Glomerular visceral epithelial cell (primary cell): ENCODE measurements around the gene DCN.
A peak's percentile ranks its signal among the peaks of the same experiment; 100 is the strongest.

Source experiments
- DNase-seq: peaks from one replicate; pipeline ENCODE4 v3.0.0-alpha.2; 2016; ENCODE audit errors: extremely low spot score

Gene DCN

DNA sequence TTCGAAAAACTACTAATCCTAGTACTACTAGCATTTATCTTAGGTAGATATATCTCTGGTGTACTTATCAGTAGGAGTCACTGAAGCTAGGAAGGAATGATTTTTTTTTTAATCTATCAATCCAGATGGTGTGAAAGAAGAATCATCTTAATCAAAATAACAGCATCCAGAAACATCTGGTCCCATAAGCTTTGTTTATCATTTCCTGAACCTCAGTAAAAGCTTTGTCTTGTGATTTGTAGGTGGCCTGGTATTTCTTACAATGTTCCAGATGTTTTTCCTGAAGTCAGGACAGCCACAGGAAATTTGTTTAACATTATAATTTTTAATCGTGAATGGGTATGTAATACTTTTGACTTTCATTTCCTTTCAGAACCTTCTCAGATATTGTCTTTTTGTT lies 43.3 kb downstream of the DCN start:
- no peak for DNase-seq

DNA sequence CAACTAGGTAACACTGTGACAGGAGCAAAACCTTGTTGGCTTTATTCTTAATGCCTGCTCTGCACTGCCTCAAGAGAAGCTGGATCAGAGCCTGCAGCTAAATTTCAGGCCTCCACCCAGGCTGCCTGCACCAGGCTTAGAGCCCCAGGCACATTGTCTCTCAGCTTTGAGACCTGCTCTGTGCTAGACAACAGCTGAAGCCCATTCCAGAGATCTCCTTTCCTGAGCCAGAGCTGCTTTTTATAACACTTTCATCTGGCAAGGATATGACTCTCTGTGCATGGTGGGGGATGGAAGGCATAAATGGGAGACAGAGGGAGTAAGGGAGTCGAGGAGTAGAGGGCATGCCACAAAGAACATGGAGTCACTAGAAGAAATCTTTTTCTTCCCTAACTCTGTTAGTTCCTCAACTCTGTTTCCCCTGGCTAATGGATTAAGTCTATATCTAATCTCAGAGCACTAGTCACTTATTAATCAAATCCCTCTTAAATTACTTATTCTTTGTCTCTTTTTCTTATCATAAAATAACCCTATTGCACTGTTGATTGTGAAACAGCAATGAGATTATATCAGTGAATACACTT lies 44.2 kb downstream of the DCN start:
- no peak for DNase-seq

DNA sequence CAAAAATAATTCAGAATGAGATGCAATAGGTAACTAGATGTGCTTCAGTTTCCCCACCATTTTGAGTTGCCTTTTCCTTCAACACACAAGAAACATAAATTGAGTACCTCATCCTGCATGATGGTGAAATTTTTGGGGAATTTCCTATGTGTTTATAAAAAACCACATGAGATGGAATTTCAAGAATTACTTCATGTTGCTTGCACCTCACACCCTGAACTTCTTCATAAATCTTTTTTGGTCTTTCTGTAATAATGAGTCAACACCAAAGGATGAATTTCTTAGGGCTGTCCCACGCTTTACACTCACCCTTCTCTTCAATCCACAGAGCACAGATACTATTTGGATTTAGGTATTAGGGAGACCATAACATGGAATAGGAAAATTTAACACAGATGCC lies 48.7 kb downstream of the DCN start:
- DNase-seq: peak; percentile 59

DNA sequence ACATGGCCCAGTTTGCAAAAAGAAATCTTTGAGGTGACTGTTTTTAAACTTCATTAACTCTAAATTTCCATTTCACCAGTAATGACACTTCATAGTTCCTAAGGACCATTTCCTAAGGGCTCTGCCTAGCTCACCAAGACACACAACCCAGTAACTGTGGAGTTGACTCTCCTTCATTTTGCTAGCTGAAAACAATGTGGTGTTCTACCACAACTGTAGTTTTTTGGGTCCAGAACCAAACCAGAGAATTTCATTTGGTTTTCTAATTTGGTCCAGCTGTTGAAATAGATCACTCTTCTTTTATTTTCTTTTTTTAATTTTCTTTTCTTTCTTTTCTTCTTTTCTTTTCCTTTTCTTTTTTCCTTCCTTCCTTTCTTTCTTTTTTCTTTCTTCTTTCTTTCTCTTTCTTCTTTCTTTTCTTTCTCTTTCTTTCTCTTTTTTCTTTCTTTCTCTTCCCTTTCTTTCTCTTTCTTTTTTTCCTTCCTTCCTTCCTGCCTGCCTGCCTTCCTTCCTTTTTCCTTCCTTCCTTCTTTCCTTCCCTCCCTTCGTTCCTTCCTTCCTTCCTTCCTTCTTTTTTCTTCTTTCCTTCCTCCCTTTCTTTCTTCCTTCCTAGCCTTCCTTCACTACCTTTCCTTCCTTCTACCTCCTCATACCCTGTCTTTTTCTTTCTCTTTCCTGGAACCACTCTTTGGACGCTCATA lies 52.8 kb downstream of the DCN start:
- DNase-seq: no peak

DNA sequence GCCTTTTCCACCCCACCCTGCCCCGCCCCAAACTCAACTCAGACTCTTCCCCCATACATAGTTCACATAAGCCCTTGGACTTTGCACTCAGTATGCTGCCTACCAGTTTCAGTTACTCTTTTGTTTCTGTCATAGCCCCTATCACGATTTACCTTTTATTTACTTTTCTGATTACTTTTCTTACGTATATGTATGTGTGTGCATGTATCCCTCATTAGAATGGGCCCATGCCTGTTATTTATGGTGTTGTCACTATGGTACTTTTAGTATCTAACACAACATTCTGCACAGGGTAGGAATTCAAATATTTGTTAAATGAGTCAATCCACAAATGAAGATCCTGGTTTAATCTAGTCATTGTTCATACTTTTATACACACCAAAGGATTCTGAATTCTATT lies 54.9 kb downstream of the DCN start:
- peak; percentile 44 for DNase-seq

DNA sequence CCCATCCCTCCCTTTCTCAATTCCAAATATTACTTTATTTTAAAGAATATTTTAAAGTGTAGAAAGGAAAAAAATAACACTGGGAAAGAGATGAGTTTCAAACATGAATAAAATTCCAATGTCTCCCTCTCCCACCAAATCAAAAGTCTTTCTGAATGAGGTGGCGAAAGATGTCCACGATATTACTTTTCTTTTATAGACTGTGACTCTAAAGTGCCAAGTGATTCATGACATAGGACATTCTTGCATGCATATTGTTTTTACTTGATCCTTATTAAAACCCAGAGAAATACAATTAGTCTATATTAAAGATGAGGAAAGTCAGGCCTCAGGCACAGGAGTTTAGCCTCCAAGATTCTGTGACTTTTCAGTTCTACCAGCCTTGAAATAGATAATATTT lies 55.3 kb downstream of the DCN start:
- DNase-seq: peak; percentile 11

DNA sequence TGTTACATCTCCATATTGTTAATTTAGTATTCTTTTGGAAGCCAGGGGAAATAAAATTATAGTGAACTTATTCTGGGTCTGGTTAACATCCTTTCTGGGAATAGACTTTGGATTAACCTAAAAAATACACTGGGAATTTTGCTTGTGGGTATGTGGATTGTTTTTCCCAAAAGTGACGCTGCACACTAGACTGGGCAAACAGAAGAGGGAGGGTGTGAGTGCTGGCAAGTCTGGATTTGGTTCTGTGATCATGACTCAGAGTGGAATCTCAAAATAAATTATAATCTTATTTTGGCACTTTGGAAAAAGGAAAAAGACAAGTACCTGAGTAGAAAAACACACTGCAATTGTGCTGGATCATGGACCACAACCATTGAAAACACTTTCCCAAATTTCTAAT lies 56.1 kb downstream of the DCN start:
- no peak for DNase-seq

DNA sequence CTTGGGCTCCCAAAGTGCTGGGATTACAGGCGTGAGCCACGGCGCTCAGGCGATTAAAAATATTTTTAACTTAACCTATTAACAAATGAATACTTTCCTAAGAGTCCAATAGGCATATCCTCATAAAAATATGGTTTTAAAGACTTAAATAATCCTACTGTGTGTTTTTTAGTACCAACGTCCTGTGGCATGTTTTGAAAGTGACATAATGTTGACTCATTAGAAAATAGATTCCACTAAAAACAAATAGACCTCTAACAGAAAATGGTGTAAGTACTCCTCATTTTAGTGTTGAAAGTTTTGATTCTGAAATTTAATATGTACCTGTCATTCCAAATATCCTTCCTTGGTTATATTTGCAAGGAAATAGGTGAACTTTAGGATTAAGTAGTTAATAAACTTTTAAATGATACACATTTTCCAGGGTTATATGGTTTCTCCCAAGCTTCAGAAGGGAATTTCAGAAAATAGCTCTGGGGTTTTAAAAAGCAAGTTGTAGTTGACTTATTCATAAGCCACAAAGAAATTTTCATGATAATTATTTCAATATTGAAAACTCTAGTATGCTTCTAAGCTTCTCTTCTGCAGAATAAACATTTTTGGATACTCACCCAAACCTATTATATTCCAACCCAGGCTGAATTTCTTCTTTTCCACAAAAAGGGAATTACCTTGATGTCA lies 59.2 kb downstream of the DCN start:
- no peak for DNase-seq

DNA sequence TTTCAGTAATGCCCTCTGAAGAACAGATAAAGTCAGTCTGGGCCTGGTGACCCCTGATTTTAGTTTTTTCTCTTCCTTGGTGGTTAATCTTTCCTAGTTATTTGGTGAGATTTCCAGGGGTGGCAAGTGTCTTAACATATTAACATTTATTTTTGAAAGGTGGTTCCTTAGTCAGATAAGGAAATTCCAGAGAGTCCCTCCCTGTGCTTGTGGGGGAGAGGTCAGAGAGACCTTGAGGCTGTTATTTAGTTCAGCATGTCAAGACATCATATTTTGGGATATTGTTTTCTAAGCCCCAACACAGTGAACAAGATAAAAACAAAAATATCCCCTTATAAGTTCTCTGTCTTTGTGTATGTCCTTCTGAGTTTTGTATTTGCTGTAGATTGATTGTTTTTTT lies 61.8 kb downstream of the DCN start:
- no peak for DNase-seq

DNA sequence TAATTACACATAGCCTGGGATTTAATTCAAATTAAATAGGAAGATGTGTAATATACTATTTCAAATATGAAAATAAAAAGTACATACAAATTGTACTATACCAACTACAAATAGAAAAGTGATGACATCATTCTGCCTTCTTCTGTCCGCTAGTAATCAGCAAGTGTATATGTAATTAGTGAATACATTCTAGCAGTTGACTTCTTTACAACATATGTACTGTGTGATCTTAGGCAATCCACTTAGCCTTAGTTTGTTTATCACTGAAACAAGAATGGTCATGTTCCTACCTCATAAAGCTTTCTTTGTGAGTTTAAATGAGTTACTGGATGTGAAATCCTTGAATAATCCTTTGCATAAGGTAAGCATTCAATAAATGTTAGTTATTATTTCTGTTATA lies 63.5 kb downstream of the DCN start:
- DNase-seq: no peak

DNA sequence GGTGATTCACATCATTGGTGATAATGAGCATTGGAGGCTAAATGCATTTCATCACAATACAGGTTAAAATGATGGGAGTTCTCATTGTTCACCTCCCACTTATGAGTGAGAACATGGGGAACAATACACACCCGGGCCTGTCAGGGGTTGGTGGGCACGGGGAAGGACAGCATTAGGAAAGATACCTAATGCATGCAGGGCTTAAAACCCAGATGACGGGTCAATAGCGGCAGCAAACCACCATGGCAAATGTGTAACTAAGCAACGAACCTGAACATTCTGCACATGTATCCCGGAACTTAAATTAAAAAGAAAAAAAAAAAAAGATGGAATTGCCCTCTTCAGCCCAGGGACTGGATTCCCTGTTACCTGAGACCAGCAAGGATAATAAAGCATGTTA lies 69.0 kb downstream of the DCN start:
- peak; percentile 71 for DNase-seq

DNA sequence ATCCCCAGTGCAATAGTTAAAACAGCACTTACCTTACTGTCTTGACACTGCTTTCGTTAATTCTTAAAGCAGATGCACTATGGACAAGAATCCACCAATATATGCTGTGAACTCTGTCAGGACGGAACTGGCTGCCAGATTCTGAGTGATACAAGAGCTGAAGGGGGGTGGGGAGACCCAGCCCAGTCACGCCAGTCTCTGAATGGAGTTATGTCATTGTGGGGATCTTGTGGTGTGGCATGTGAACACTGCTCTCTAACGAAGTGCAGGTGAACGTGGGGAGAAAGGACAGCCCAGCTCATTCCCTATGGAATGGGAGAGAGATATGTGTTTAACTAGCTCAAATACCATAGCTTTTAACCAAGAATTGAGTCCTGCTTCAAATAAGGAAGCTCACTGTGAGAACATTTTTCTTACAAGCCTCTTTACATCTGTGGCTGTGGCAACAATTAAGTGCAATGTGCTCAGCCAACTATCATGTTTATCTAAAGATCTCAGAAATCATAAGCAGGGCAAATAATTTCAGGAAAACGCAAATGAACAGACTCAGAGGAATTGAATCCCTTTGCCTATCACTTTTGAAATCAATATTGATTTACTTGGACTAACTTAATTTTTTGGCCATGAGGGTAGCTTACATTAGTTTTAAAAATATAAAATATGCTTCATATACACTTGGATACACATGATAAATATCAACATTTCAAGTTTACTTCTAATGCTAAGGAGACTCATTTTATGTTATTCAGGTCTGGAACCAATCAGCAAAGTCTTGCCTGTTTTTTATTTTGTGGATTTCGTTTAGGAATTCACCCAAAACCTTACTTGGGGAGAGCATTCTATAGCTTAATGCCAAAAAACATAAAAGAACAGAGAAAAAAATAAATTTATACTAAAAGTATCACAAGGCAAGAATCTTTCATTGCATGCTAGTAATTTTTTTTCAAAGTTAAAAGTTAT lies 71.0 kb downstream of the DCN start, which contains the start of gene LUM:
Gene LUM (minus strand): TSS at position 129 of the 960 bp plus-strand sequence. CDS start 2,515 bp downstream, outside the sequence.
- peak; percentile 90 for DNase-seq

DNA sequence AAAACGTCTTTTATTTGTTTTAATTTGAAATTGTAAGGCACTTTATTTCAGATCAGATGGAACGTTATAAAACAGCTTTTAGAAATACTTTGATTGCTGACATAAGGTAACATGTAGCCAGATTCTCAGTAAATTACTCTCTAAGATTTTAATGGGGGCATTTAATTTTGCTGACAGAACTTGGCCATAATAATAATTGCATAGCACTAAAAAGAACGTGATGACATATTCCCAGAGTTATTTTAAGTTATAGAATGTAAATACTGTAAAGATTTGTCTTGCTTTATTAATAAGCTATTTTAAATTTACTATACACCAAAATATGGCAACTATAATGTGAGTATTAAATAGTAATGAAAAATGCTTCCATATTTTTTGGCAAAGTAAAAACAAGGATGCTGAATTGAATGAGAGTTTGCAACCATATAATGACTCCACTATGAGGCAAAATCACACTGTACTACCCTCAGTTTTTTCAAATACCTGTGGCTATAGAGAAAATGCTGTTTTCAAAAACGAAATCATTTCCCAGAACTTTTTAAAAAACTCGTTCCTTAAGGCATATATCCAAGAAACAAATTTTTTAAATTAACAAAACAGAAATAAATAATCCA lies 72.2 kb downstream of the DCN start:
- no peak for DNase-seq

DNA sequence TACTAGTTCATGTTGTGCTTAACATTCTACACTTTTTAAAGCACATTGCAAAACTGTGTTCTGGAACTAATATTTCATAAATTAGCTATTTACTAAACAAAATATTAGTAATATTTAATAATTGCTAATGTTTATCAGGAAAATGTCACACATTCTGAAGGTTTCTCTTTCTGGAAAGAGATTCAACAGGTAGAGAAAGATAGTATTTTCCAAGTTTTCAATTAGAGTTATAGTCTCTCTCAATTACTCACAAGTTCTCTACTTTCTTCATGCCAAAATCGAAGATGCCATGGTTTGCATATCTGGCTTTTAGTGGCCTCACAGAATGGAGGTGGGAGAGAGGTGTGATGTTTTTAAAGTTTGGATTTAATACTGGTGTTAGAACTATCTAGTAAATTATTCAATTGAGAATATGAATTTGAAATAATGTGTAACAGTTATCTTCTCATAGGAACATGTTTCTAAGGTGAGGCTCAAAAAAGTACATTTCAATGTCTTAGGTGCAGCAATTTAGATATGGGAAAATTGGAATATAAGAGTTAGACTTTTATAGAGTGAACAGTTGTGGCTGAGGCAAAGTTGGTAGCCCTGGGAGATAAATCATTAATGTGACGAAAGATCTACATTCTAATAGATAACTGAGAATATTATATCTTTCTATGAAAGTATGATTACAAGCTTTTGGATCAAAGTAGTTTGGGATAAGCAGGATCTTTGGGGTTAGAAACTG lies 72.9 kb downstream of the DCN start:
- no peak for DNase-seq

DNA sequence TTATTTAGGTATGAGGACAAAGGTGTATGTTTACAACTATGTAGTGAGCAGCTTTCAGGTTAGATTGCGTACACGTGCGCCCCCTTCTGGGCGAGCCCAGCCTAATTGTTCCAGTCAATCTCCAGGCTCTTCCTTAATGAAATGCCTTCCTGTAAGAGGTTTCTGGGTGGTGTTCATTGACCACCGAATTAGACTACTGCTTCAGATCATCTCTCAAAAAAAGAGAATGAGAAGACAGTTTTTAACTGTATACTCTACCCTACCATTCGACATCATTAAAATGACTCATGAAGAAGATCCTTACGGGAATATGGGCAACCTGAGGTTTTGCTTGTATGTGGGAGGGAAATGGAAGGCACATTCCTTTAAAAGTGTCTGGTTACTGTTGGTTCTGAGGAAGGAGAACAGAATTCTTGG lies 73.5 kb downstream of the DCN start:
- DNase-seq: peak; percentile 77

DNA sequence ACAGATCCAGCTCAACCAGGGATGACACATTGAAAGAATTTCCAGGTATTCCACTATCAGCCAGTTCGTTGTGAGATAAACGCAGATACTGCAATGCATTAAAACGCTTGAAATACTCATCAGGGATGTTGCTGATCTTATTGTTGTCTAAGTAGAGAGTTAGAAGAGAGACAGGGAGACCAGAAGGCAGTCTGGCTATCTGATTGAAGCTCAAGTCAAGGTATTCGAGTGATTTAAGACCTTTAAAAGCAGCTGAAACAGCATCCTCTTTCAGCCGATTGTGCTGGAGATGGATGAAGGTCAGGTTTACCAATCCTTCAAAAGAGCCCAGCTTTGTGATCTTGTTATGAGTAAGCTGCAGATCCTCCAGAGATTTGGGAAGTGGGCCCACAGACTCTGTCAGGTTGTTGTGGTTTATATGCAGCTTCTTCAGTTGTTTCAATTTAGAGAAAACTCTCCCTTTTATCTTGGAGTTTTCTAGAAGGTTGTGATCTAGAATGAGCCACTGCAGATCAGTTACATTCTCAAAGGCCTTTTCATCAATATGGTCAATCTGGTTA lies 74.3 kb downstream of the DCN start:
- DNase-seq: no peak

DNA sequence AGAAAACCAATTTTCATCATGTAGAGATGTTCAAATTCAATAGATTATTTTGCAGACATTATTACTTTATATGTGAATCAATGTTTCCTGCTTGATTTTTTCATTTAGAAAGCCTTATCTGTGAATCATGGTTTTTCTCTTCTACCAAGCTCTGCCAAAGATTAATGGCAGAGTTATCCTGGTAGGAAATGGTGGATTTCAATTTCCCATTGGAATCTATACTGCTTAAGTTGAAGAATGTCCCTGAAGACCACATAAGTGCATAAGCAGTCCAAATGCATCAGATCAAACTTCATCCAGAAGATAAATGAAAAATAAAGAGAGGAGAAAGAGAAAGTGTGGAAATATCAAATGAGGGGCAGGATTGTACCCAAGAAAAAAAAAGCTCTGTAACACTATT lies 76.3 kb downstream of the DCN start:
- DNase-seq: no peak

DNA sequence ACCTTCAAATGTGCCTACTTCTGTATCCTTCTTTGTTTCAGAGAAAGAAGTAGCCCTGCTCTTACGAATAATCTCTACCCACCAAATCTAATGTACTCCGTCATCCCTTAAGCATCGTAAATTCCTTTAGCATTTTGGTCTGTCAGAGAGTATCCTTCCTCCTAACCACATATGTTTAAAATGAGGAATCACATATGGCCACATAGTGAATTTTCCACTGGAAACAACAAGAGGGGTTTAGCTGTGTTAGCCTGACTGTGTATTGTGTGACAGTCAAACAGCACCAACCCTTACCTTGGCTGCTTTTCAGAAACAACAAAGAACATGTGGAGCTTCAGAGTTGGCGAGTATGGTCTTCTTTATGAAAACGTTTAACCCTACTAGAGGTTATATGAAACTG lies 76.8 kb downstream of the DCN start:
- DNase-seq: no peak

DNA sequence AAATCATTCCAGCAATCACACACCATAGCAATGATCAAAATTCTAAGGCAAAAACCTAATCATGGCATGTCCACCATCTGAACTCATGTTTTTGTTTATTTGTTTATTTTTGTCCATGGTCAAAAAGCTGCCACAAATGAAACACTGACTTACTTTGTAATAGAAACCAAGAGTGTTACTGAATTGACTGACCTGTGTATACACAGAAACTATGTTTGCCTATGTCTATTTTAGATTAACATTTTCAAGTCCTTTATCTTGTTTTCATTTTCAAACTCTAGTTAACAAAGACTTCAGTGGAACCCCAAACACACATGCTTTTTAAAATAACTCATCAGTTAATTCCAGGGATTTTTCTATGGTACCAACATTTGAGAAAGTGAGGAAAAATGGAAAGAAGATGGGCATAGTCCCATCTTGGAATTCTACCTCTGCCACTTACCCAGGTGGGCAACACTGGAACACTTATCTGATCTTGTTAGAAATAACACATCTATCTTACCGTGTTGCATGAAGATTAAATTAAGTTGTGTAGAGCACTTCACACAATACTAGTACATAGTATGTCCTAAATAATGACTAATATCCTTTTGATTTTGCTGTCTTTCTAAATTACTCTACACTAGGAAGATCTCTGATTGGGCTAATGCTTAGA lies 77.7 kb downstream of the DCN start:
- no peak for DNase-seq

DNA sequence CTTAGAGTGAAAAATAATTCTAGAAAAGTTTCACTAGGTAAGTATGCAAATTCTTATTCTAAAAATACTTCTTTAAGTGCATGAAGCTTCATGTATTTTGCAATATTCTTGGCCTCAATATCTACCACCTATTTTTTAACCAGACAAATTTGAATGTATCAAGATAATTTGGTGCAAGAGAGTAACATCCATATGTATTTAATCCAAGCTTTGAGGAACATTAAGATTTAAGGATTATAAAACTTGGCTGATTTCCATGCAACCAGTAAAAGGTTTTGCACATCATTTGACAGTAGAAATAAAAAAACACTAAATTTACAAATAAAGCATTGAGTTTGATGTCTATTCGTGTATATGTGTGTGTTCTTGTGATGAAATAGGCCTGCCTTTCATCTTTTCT lies 79.0 kb downstream of the DCN start:
- DNase-seq: no peak
